Measurements from ENCODE around the gene WASF2. TPM values are rescaled to one million over a fixed set of nuclear protein-coding genes. Genes with fewer than 3 reads are reported as not detected.

The WASF2 gene
- total RNA-seq, 1 experiment from 2014 or later, result 134 TPM

- intact Hi-C loops (cut with micrococcal nuclease; ENCODE audit: unreplicated experiment), result no loop called here
- ChIA-PET POLR2A (ENCODE audit: unreplicated experiment) (interaction anchor here (0.6 kb wide), 1 partner anchor 44 kb away, joined by 7 read pairs; no protein-coding TSS in a partner anchor), CTCF (no interaction called here)
- BruUV-seq (replicated peaks), result no TSS peak
- Histone ChIP-seq H3K4me2 (no peak overlapping the region), H3K4me1 (replicated peaks; ENCODE audit: insufficient read depth) (no peaks in the 10 kb centered on the region), H3K27ac (no peak overlapping the region), H3K27me3 (ENCODE audit: insufficient read depth, low read depth) (no peaks in the 10 kb centered on the region), H3K36me3 (ENCODE audit: low read depth) (no peaks in the 10 kb centered on the region), H2AFZ (no peak overlapping the region), H3K4me3 (no peak overlapping the region), H3F3A (ENCODE audit: insufficient read depth, low read depth) (no peaks in the 10 kb centered on the region), H4K20me1 (ENCODE audit: insufficient read depth) (peaks cover 3% of the 10 kb centered on the region; the same call in 1 of the 2 replicates), H3K9me2 (ENCODE audit: insufficient read depth) (no peaks in the 10 kb centered on the region), H3K9me3 (ENCODE audit: insufficient read depth, low read depth) (no peaks in the 10 kb centered on the region), H3K79me2 (ENCODE audit: low read depth) (peaks cover 33% of the 10 kb centered on the region; the same call in 1 of the 2 replicates)
- no peak for TF ChIP-seq EZH2 (IDR thresholded peaks at IDR 0.05; ENCODE audit: low read depth)
- no peak for TF ChIP-seq CTCF (conservative IDR thresholded peaks at IDR 0.05)
- no peak for DNase-seq
Observed at GRCh38 chr1:27448982-27449381, 41.0 kb downstream of the WASF2 start.

GRCh38 chr1:27447883-27448282 lies 42.1 kb downstream of the WASF2 start:
- no peak for DNase-seq
- Histone ChIP-seq H3K27ac (no peak overlapping the region), H3F3A (ENCODE audit: insufficient read depth, low read depth) (no peaks in the 10 kb centered on the region), H3K4me1 (replicated peaks; ENCODE audit: insufficient read depth) (no peaks in the 10 kb centered on the region), H4K20me1 (ENCODE audit: insufficient read depth) (peaks cover 3% of the 10 kb centered on the region; the same call in 1 of the 2 replicates), H3K27me3 (ENCODE audit: insufficient read depth, low read depth) (no peaks in the 10 kb centered on the region), H3K9me2 (ENCODE audit: insufficient read depth) (no peaks in the 10 kb centered on the region), H3K79me2 (ENCODE audit: low read depth) (peaks cover 34% of the 10 kb centered on the region; the same call in 1 of the 2 replicates), H3K4me3 (no peak overlapping the region), H3K9me3 (ENCODE audit: insufficient read depth, low read depth) (no peaks in the 10 kb centered on the region), H2AFZ (no peak overlapping the region), H3K4me2 (no peak overlapping the region), H3K36me3 (ENCODE audit: low read depth) (no peaks in the 10 kb centered on the region)
- ChIA-PET POLR2A (ENCODE audit: unreplicated experiment) (no interaction called here), CTCF (no interaction called here)
- intact Hi-C loops (cut with micrococcal nuclease; ENCODE audit: unreplicated experiment), result no loop called here
- TF ChIP-seq CTCF (conservative IDR thresholded peaks at IDR 0.05) (no peak), EZH2 (IDR thresholded peaks at IDR 0.05; ENCODE audit: low read depth) (no peak)
- no TSS peak for BruUV-seq (replicated peaks)

- intact Hi-C loops (cut with micrococcal nuclease; ENCODE audit: unreplicated experiment), result no loop called here
- Histone ChIP-seq H3K9me3 (ENCODE audit: insufficient read depth, low read depth) (no peaks in the 10 kb centered on the region), H4K20me1 (ENCODE audit: insufficient read depth) (peaks cover 3% of the 10 kb centered on the region; the same call in 1 of the 2 replicates), H2AFZ (no peak overlapping the region), H3F3A (ENCODE audit: insufficient read depth, low read depth) (no peaks in the 10 kb centered on the region), H3K4me3 (no peak overlapping the region), H3K4me1 (replicated peaks; ENCODE audit: insufficient read depth) (no peaks in the 10 kb centered on the region), H3K27me3 (ENCODE audit: insufficient read depth, low read depth) (no peaks in the 10 kb centered on the region), H3K9me2 (ENCODE audit: insufficient read depth) (no peaks in the 10 kb centered on the region), H3K27ac (no peak overlapping the region), H3K79me2 (ENCODE audit: low read depth) (peaks cover 34% of the 10 kb centered on the region; the same call in 1 of the 2 replicates), H3K36me3 (ENCODE audit: low read depth) (no peaks in the 10 kb centered on the region), H3K4me2 (no peak overlapping the region)
- ChIA-PET POLR2A (ENCODE audit: unreplicated experiment) (no interaction called here), CTCF (no interaction called here)
- no peak for TF ChIP-seq CTCF (conservative IDR thresholded peaks at IDR 0.05)
- TF ChIP-seq EZH2 (IDR thresholded peaks at IDR 0.05; ENCODE audit: low read depth), result no peak
- BruUV-seq (replicated peaks), result no TSS peak
- DNase-seq, result no peak
Observed at GRCh38 chr1:27447399-27447798, 42.6 kb downstream of the WASF2 start.

Data from PC-9 (cell line).